HEK293 (cell line): Measurements from ENCODE around the gene PGA5.

Source experiments
- CTCF ChIA-PET: fragments of 350-600 bp; formaldehyde crosslinking; extraction: SDS; loops from one replicate; lab custom pipeline; 2021; ENCODE audit warnings: antibody characterized with exemption; lab: Yijun Ruan, JAX
- POLR2A ChIA-PET: fragments of 300-600 bp; formaldehyde crosslinking; extraction: SDS; loops from one replicate; lab custom pipeline; 2020; ENCODE audit warnings: antibody characterized with exemption, inconsistent platforms; lab: Yijun Ruan, JAX
- H3K27ac ChIP-seq: fragments of 200-500 bp; sonication (Bioruptor generic); 2 replicates; pipeline ENCODE4 v1.5.1; 2014; ENCODE audit warnings: low read depth, low read length, control low read depth, inconsistent platforms; ENCODE audit errors: extremely low read depth
- H3K36me3 ChIP-seq, 2 experiments: fragments of 200-500 bp in 1 of 2; sonication (Bioruptor generic) in 1 of 2; 1 replicate in 1 of 2; 2 replicates in 1 of 2; pipeline ENCODE4 v1.5.1; 2014 to 2017; ENCODE audit warnings: inconsistent platforms in 2 of 2, low read length in 2 of 2; ENCODE audit not compliant: control insufficient read depth in 2 of 2, insufficient read depth in 1 of 2
- H3K4me1 ChIP-seq: fragments of 200-500 bp; sonication (Bioruptor generic); 2 replicates; pipeline ENCODE4 v1.5.1; 2014; ENCODE audit warnings: mild to moderate bottlenecking, low read length, inconsistent platforms; ENCODE audit not compliant: control insufficient read depth, insufficient read depth
- H3K4me3 ChIP-seq: 2 replicates; pipeline ENCODE4 v1.5.1; 2011; ENCODE audit warnings: low read depth, mild to moderate bottlenecking, control low read depth, low read length, moderate library complexity
- H3K9me3 ChIP-seq: fragments of 200-500 bp; sonication (Bioruptor generic); 2 replicates; pipeline ENCODE4 v1.5.1; 2014; ENCODE audit warnings: low read depth, low read length, inconsistent platforms; ENCODE audit not compliant: control insufficient read depth, insufficient read depth
- BCL11A ChIP-seq: fragments of 450-650 bp; formaldehyde crosslinking; IDR thresholded peaks from 2 replicates; pipeline ENCODE4 v1.5.1; 2016; ENCODE audit warnings: low read depth, missing biosample characterization, missing genetic modification characterization
- BCL11B ChIP-seq: fragments of 450-650 bp; formaldehyde crosslinking; IDR thresholded peaks from 2 replicates; pipeline ENCODE4 v1.5.1; 2016; ENCODE audit warnings: low read depth, missing biosample characterization, missing genetic modification characterization
- SALL2 ChIP-seq: fragments of 450-650 bp; formaldehyde crosslinking; IDR thresholded peaks from 2 replicates; pipeline ENCODE4 v1.5.0; 2017; ENCODE audit warnings: missing biosample characterization, mild to moderate bottlenecking, missing genetic modification characterization, borderline replicate concordance
- WT1 ChIP-seq: fragments of 450-650 bp; formaldehyde crosslinking; IDR thresholded peaks from 2 replicates; pipeline ENCODE4 v1.5.1; 2016; ENCODE audit warnings: missing biosample characterization, missing genetic modification characterization
- ZBTB20 ChIP-seq: fragments of 450-650 bp; formaldehyde crosslinking; IDR thresholded peaks from 2 replicates; pipeline ENCODE4 v1.5.1; 2016; ENCODE audit warnings: missing biosample characterization, missing genetic modification characterization
- ZBTB7A ChIP-seq: fragments of 450-650 bp; formaldehyde crosslinking; IDR thresholded peaks from 2 replicates; pipeline ENCODE4 v1.5.1; 2016; ENCODE audit warnings: low read depth, missing biosample characterization, missing genetic modification characterization
- ZNF155 ChIP-seq: fragments of 450-650 bp; formaldehyde crosslinking; IDR thresholded peaks from 2 replicates; pipeline ENCODE4 v1.5.1; 2016; ENCODE audit warnings: missing biosample characterization, missing genetic modification characterization
- ZNF169 ChIP-seq: fragments of 450-650 bp; formaldehyde crosslinking; IDR thresholded peaks from 2 replicates; pipeline ENCODE4 v1.5.1; 2016; ENCODE audit warnings: missing biosample characterization, missing genetic modification characterization
- ZNF341 ChIP-seq: fragments of 450-650 bp; formaldehyde crosslinking; IDR thresholded peaks from 2 replicates; pipeline ENCODE4; 2016; ENCODE audit warnings: low read depth, missing biosample characterization, missing genetic modification characterization
- ZNF596 ChIP-seq: fragments of 450-650 bp; IDR thresholded peaks from 2 replicates; pipeline ENCODE4 v1.5.0; 2018; ENCODE audit warnings: missing biosample characterization, mild to moderate bottlenecking, missing genetic modification characterization, moderate library complexity
- ZNF610 ChIP-seq: fragments of 450-650 bp; formaldehyde crosslinking; IDR thresholded peaks from 2 replicates; pipeline ENCODE4 v1.5.1; 2016; ENCODE audit warnings: missing biosample characterization, missing genetic modification characterization, borderline replicate concordance
- ZNF843 ChIP-seq: fragments of 450-650 bp; formaldehyde crosslinking; IDR thresholded peaks from 2 replicates; pipeline ENCODE4 v1.5.1; 2016; ENCODE audit warnings: missing biosample characterization, missing genetic modification characterization
- ZXDB ChIP-seq: fragments of 450-650 bp; formaldehyde crosslinking; IDR thresholded peaks from 2 replicates; pipeline ENCODE4 v1.5.1; 2016; ENCODE audit warnings: missing biosample characterization, missing genetic modification characterization
- TF ChIP-seq, protein P1 (sequence below): fragments of 450-650 bp; formaldehyde crosslinking; IDR thresholded peaks from 2 replicates; pipeline ENCODE4 v1.5.1; 2016; ENCODE audit warnings: missing biosample characterization, missing genetic modification characterization
- TF ChIP-seq, protein P2 (sequence below): fragments of 450-650 bp; formaldehyde crosslinking; IDR thresholded peaks from 2 replicates; pipeline ENCODE4 v1.5.1; 2016; ENCODE audit warnings: missing biosample characterization, missing genetic modification characterization
- TF ChIP-seq, protein P3 (sequence below): fragments of 450-650 bp; formaldehyde crosslinking; IDR thresholded peaks from 2 replicates; pipeline ENCODE4 v1.5.1; 2016; ENCODE audit warnings: missing biosample characterization, missing genetic modification characterization
- TF ChIP-seq, protein P4 (sequence below): fragments of 450-650 bp; IDR thresholded peaks from 2 replicates; pipeline ENCODE4 v1.5.1; 2018; ENCODE audit warnings: missing biosample characterization, missing genetic modification characterization
- TF ChIP-seq, protein P5 (sequence below): fragments of 450-650 bp; formaldehyde crosslinking; IDR thresholded peaks from 2 replicates; pipeline ENCODE4 v1.5.1; 2016; ENCODE audit warnings: missing biosample characterization, missing genetic modification characterization

The PGA5 gene

DNA sequence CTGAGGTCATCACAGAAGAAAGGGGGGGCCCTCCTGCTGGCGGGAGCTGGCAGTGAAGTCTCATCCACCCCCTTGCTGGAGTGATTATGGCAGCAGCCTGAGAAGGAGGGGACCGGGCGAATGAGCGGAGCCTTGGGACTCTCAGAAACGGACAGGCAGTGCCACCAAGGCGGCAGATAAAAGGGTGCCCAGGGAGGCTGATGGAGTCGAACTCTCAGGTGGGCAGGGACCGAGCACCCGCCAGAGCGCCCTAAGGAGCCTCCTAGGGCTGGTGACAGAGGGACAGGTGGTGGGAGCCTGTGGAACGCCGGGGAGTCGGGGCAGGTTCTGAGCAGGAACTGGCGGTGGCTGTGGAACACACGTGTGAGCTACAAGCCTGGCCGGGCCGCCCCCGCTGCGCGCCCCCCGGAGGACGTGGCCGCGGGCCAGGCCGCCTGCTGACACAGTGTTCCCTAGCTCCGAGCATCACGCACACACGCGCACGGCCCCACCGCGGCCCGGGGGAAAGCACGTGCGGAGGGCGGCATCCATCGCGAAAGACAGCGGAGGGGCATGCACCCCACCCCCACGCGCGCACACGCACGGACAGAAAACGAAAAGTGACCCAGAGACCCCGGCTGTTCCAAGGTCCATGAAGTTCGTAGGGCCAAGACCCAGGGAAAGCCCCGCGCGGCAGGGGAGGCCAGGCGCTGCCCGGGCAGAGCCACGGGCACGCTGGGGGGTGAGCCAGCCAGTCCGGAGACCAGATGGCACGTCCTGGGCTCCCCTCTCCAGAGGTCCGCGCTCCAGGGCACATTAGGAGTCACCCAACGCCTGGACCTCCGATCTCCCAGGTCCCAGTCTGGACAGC is 53.1 kb downstream of the PGA5 start (continued):
- TF ChIP-seq, protein P1, sequence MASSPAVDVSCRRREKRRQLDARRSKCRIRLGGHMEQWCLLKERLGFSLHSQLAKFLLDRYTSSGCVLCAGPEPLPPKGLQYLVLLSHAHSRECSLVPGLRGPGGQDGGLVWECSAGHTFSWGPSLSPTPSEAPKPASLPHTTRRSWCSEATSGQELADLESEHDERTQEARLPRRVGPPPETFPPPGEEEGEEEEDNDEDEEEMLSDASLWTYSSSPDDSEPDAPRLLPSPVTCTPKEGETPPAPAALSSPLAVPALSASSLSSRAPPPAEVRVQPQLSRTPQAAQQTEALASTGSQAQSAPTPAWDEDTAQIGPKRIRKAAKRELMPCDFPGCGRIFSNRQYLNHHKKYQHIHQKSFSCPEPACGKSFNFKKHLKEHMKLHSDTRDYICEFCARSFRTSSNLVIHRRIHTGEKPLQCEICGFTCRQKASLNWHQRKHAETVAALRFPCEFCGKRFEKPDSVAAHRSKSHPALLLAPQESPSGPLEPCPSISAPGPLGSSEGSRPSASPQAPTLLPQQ (tag by site-specific recombination), result peak; percentile 92
- no peak for TF ChIP-seq ZNF169 (tag by site-specific recombination)
- peak; percentile 37 for TF ChIP-seq ZXDB (tag by site-specific recombination)
- TF ChIP-seq ZBTB7A (tag by site-specific recombination), result no peak; the same call in 1 of the 2 replicates

DNA sequence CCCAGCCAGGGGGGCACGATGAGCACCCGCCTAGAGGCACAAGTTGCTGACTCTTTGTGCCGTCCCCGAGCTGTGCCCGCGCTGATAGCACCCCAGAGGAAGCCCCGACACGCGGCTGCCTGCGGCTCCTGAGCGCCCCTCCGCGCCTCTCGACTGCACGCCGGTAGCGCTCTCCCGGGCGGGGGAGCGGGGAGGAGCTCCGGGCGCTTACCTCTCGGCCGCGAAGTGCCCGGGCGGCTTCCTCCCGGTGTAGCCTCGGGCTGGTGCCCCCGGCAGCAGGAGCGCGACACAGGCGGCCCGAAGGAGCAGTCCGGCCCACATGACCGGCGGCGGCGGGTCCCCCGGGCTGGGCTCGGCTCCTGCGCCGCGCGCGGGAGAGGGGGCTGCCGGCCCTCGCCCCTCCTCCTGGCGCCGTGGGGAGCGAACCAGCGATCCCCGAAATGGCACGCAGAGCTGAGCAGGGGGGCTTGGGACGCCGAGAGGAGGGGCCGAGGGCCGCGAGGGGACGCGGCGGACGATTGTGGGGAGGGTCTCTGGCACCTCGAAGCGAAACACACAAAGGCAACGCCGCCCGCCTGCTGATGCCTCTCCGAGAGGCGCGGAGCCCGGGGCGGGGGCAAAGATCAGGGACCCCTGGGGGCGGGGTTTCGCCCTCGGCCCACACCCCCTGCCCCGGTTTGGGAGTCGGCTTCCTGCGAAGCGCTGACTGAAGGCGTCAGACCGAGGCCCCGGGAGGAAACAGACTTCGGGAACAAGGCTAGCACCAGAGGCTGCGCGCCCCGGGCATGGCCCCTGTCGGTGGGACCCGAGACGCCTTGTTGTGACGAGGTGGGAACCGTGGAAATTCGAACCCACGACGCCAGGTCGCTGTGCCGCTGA is 54.0 kb downstream of the PGA5 start, which contains the start of gene VWCE:
VWCE (minus strand) TSS at position 600 of the 879 bp plus-strand sequence; CDS start at position 321, 279 bp downstream.
- peak within 1 kb of the TSS; percentile 36 for H3K4me3 ChIP-seq
- ChIA-PET CTCF (interaction anchor here (1.2 to 2.1 kb wide), 3 partner anchors 7 to 90 kb away, joined by 3 to 10 read pairs (median 9); no protein-coding TSS in a partner anchor), POLR2A (interaction anchor here (0.6 to 1.2 kb wide), 4 partner anchors 20 to 98 kb away, joined by 3 to 7 read pairs (median 4); partner anchors contain the start of genes CYB561A3 and TMEM216)
- H3K4me1 ChIP-seq, result no peaks in the 10 kb centered on the region; the same call in 1 of the 2 replicates
- H3K27ac ChIP-seq, result peak within 1 kb of the TSS; percentile 57; the same call in 1 of the 2 replicates
- peaks cover 0 to 32% of the 10 kb centered on the region in 2 experiments; a peak in 1 of 3 replicates for H3K36me3 ChIP-seq
- no peaks in the 10 kb centered on the region for H3K9me3 ChIP-seq
- TF ChIP-seq, protein P2, sequence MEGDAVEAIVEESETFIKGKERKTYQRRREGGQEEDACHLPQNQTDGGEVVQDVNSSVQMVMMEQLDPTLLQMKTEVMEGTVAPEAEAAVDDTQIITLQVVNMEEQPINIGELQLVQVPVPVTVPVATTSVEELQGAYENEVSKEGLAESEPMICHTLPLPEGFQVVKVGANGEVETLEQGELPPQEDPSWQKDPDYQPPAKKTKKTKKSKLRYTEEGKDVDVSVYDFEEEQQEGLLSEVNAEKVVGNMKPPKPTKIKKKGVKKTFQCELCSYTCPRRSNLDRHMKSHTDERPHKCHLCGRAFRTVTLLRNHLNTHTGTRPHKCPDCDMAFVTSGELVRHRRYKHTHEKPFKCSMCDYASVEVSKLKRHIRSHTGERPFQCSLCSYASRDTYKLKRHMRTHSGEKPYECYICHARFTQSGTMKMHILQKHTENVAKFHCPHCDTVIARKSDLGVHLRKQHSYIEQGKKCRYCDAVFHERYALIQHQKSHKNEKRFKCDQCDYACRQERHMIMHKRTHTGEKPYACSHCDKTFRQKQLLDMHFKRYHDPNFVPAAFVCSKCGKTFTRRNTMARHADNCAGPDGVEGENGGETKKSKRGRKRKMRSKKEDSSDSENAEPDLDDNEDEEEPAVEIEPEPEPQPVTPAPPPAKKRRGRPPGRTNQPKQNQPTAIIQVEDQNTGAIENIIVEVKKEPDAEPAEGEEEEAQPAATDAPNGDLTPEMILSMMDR (tag by site-specific recombination), result peak; percentile 48
- TF ChIP-seq, protein P3, sequence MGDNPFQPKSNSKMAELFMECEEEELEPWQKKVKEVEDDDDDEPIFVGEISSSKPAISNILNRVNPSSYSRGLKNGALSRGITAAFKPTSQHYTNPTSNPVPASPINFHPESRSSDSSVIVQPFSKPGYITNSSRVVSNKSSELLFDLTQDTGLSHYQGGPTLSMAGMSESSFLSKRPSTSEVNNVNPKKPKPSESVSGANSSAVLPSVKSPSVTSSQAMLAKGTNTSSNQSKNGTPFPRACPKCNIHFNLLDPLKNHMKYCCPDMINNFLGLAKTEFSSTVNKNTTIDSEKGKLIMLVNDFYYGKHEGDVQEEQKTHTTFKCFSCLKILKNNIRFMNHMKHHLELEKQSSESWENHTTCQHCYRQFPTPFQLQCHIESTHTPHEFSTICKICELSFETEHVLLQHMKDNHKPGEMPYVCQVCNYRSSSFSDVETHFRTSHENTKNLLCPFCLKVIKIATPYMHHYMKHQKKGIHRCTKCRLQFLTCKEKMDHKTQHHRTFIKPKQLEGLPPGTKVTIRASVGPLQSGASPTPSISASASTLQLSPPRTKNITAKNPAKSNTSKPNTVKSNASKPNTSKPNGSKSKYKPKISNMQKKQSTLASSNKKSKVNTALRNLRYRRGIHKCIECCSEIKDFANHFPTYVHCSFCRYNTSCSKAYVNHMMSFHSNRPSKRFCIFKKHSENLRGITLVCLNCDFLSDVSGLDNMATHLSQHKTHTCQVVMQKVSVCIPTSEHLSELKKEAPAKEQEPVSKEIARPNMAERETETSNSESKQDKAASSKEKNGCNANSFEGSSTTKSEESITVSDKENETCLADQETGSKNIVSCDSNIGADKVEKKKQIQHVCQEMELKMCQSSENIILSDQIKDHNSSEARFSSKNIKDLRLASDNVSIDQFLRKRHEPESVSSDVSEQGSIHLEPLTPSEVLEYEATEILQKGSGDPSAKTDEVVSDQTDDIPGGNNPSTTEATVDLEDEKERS (tag by site-specific recombination), result no peak
- no peak for TF ChIP-seq SALL2 (tag by site-specific recombination)
- TF ChIP-seq, protein P4, sequence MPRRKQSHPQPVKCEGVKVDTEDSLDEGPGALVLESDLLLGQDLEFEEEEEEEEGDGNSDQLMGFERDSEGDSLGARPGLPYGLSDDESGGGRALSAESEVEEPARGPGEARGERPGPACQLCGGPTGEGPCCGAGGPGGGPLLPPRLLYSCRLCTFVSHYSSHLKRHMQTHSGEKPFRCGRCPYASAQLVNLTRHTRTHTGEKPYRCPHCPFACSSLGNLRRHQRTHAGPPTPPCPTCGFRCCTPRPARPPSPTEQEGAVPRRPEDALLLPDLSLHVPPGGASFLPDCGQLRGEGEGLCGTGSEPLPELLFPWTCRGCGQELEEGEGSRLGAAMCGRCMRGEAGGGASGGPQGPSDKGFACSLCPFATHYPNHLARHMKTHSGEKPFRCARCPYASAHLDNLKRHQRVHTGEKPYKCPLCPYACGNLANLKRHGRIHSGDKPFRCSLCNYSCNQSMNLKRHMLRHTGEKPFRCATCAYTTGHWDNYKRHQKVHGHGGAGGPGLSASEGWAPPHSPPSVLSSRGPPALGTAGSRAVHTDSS, result no peak
- TF ChIP-seq BCL11B, result 0 out of 2 replicates have a peak, but pooled peaks have one; percentile 23
- no peak for TF ChIP-seq ZNF596 (tag by site-specific recombination)
- TF ChIP-seq ZBTB20 (tag by site-specific recombination), result peak; percentile 42; the same call in 1 of the 2 replicates
- TF ChIP-seq BCL11A (tag by site-specific recombination), result no peak
- TF ChIP-seq ZNF155 (tag by site-specific recombination), result no peak
- TF ChIP-seq ZNF610 (tag by site-specific recombination), result no peak
- TF ChIP-seq ZNF341 (tag by site-specific recombination), result peak; percentile 66
- no peak; the same call in 1 of the 2 replicates for TF ChIP-seq ZXDB (tag by site-specific recombination)
- 0 out of 2 replicates have a peak, but pooled peaks have one; percentile 14 for TF ChIP-seq WT1 (tag by site-specific recombination)
- TF ChIP-seq, protein P5, sequence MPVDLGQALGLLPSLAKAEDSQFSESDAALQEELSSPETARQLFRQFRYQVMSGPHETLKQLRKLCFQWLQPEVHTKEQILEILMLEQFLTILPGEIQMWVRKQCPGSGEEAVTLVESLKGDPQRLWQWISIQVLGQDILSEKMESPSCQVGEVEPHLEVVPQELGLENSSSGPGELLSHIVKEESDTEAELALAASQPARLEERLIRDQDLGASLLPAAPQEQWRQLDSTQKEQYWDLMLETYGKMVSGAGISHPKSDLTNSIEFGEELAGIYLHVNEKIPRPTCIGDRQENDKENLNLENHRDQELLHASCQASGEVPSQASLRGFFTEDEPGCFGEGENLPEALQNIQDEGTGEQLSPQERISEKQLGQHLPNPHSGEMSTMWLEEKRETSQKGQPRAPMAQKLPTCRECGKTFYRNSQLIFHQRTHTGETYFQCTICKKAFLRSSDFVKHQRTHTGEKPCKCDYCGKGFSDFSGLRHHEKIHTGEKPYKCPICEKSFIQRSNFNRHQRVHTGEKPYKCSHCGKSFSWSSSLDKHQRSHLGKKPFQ (tag by site-specific recombination), result no peak
- TF ChIP-seq ZNF843 (tag by site-specific recombination), result no peak
